HG02943 (cell line): ENCODE results near the gene PCYT1B.
"Not testable (repeated sequence)": the region's sequence is repeated elsewhere in the genome, so short reads cannot be mapped to it uniquely, and the experiment has no call there.

Experiments used
- ATAC-seq: cut with Tn5 transposase; IDR thresholded peaks from one replicate; pipeline ENCODE4 v1.9.1; 2021; ENCODE audit warnings: mild to moderate bottlenecking, low read depth, moderate library complexity; ENCODE audit not compliant: unreplicated experiment

Gene PCYT1B

GRCh38 chrX:24646745-24647182 is 383 bp downstream of the PCYT1B start:
- ATAC-seq = no peak

DNA sequence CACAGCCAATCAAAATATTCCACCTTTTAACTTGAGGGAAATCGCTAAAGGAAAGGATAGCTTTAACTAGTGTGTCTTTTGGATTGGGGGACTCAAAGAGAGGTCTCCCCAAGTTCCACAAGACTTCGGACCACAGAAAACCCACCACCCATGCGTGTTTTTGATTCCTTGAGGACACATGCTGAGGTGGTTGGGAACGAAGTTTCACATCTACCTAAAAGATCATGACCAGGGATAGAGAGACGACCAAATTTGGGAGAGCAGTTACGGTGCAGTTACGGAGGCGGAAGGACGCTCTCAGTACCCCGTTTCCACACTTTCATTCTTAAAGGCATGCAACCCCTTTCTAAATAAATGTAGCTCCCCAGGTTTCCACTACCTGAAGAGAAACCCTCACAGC is 1.1 kb downstream of the PCYT1B start:
- no peak for ATAC-seq

DNA sequence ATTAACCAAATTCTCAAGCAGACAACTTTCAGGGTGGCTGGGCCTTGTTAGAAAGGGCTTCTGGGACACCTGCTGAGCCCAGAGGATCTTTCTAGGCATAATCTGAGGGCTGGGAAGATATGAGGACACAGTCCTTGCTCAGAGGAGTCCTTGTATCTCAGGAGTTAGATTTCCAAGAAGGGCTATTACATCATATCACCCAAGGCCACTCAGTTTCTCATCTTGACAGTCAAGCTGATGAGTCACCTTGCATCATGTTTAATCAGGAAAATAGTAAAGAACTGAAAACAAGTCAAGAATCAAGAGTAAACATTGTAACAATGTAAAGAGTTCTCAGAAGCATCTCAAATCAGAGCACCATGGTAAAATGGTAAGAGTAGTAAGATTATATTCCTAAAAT is 4.0 kb downstream of the PCYT1B start:
- no peak for ATAC-seq

- no peak for ATAC-seq
Measured at GRCh38 chrX:24629701-24630100, 17.4 kb downstream of the PCYT1B start.

DNA sequence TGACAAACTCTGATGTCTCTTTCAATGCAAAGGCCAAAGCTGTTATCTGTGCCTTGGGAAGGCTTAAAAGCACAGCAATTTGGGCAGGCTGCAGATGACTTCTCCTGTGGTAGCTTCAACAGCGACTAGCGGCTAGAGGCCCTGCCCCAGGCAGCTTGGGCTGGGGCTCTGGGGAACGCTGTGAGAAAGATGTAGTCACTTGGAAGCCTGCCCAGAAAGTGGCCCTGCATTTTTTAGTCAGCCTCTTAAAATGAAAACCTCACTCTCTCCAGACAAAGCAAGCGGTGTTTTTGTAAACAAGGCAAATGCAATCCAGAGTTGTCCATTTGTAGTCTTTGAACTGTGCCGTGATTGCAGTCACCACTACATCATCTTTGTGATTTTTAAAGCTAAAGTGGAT is 27.5 kb downstream of the PCYT1B start:
- no peak for ATAC-seq

GRCh38 chrX:24610516-24610915 is 36.6 kb downstream of the PCYT1B start:
- ATAC-seq = no peak

GRCh38 chrX:24607616-24608015 is 39.5 kb downstream of the PCYT1B start:
- ATAC-seq = no peak

DNA sequence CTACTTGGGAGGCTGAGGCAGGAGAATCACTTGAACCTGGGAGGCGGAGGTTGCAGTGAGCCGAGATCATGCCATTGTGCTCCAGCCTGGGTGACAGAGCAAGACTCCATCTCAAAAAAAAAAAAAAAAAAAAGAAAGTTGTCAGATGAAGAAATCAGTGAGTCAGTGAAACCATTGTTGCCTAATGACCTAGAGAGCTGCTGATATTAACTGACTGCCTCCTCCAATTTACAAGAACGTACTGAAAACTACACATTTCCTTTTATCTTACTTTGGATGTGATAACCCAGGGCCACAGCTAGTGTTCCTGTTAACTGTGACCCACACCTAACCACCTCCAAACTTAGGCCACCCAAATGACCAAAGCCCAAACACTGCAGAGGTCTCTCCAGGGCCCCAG is 41.2 kb downstream of the PCYT1B start:
- not testable (repeated sequence) for ATAC-seq

- no peak for ATAC-seq
Measured at GRCh38 chrX:24603191-24603590, 44.0 kb downstream of the PCYT1B start.

DNA sequence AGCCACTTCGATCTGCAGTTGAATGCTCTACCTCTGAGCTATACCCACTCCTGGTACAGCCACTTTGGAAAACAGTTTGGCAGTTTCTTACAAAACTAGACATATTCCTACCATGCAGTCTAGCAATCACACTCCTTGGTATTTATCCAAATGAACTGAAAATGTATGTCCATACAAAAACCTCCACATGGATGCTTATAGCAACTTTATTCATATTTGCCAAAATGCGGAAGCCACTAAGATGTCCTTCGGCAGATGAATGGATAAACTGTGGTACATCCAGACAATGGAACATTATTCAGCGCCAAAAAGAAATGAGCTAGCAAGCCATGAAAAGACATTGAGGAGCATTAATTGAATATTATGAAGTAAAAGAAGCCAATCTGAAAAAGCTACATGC is 45.3 kb downstream of the PCYT1B start:
- no peak for ATAC-seq

GRCh38 chrX:24594501-24594900 is 52.6 kb downstream of the PCYT1B start:
- ATAC-seq = no peak

DNA sequence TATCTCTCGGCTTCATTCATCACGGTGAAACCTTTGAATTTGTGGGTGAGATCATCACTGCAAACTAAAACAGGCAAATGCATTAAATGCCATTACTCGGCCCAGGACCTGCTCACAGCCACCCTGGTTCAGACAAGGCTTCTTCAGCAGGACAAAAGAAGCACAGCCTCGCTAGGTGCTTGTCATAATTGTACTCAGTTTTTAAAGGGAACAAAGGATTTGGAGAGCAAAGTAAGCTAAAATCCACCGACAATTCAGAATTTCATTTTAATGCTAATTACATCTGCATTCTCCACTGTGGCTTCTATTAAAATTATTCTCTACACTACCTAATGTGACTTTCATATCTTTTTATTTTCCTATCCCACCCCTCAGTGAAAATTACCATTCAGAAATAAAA is 57.0 kb downstream of the PCYT1B start:
- no peak for ATAC-seq

- no peak for ATAC-seq
Measured at GRCh38 chrX:24577091-24577490, 70.1 kb downstream of the PCYT1B start.

GRCh38 chrX:24575496-24575895 is 71.7 kb downstream of the PCYT1B start:
- no peak for ATAC-seq

DNA sequence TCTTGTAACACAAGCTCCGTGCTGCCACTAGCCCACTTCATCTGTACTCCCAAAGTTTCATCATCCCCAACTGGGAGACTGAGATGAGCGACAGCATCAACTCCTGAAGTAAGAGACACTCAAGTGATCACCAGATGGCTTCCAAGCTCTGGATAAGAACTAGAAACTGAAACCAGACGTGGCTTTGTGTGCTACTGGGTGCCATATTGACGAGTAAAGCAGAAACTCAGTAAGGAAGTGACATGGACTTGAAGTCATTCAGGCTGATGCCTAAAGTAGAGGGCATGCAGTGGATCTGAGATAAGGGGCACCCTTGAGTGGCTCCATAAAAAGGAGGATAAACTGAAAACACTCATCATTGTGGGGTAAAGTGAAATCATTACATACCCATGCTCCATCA is 72.4 kb downstream of the PCYT1B start:
- ATAC-seq = no peak

DNA sequence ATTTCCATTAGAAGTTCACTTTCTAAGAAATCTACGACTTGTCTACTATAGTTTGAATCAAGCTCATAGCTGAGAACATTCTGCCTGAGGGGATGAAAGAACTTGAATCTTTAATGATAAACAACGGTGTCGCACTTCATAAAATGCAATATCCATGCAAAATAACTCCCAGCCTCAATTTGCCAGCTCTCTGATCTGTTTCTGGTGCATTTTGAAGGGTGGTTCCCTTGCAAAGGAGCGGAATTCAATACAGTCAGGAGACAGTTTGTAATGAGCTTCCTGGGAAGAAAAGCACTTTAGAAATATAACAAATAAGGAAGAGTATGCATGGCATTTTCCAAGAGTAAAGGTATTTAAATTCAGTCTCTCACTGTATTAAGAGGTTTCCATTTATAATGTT is 80.0 kb downstream of the PCYT1B start:
- ATAC-seq = no peak

DNA sequence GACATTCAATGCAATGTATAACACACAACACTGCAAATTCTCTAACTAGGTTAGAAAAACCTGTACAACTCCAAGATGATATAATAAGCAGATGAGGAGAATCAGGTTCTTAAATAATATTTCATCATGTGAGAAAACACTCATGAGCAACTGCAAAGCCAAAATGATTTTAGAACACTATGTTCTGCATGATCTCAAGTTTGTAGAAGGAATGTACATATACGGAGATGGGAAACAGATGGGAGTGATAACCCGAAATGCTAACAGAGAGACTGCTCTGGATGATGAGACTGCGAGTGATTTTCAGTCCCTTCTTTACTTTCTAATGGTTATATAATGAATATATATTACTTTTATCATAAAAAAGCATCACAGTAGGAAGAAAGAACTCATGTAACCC is 80.9 kb downstream of the PCYT1B start:
- ATAC-seq = no peak

GRCh38 chrX:24563291-24564010 is 83.7 kb downstream of the PCYT1B start:
- no peak for ATAC-seq

DNA sequence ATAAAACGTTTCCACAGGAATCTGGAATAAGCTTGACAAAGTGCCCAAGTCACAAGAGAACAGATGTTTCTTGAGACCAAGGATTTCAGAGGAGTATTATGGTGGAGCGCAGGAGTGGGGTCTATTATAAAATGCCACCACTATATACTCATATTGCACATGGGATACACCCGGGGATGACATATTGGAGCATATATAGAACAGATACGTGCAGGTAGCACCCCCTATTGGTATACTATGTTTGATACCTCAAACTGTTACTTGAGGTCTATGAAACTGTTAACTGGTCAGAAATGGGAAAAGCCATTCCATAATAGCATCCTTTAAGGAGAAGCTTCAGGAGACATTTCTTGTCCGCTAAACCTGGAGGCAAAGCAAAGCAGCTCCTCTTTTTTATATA is 86.0 kb downstream of the PCYT1B start:
- no peak for ATAC-seq

GRCh38 chrX:24553011-24553410 is 94.1 kb downstream of the PCYT1B start:
- ATAC-seq = no peak

GRCh38 chrX:24550166-24550565 is 97.0 kb downstream of the PCYT1B start:
- no peak for ATAC-seq

DNA sequence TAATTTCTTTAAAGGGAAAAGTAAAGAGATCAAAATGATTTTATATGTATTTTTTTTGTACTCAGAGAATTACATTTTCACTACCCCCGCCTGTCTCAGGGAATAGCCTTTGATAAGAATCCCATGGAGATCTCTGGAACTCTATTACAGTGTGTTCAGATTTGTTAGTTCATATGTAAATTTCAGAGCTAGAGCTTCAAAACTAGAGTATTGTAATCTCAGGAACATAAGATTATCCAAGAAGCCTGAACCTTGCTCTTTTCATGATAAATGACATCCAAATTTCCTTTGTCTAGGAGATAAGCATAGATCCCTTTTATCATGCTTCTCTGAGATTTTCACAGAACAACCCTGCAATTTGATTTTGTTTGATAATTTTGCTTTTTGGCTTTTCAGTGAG is 99.2 kb downstream of the PCYT1B start:
- no peak for ATAC-seq

DNA sequence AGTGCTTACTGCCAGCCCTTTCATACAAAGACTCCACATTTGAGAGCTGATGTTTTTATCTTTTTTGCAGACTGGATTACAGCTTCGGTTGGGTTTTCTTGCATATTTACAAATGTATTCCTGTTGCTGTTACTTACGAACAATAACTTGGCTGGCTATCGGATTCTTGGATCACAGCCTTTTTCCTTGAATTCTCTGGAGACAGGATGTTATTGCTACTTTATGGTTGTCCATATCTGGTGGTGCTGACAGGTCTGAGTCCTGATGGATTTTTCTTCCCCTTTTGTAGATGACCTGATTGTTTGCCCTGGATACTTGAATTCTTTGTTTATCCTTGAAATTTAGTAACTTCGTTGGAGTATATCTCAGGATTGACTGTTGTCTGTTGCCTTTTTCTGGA is 104.4 kb downstream of the PCYT1B start:
- ATAC-seq = no peak
